ENCODE results near the gene SEZ6.

DNA sequence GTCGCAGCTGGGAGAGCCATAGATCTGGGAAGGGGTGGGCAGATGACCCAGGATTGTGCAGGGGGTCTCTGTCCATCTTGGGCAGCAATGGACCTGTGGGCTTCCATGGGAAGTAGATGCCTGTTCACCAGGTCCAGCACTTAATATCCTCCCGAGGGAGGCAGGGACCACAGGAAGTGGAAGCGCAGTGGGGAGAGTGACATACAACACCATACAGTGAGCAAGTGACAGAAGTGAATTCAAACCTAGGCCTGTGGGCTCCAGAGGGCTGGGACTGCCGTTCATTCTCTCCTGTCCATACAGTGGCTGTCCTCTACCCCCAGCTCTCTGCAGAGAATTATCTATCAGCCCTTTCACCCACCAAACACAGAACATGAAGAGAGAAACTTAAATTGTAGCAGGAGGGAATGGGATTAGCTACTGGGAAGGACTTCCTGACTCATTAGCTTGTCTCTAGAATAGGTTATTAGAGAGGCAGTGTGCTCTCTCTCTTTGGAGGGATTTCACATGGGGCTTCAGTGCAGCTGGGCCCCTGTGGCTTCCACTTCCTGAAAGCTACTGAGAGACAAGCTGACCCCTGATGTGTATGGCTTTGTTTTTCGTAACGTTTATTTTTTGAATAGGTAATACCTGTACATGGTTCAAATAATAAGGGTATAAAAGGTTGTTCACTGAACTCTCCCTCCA, 13.1 kb upstream of the SEZ6 start:
- no peak for TF ChIP-seq GATA2 (IDR thresholded peaks at IDR 0.05; ENCODE audit: low read depth, low read length)
- no peak for TF ChIP-seq GATA3 (IDR thresholded peaks at IDR 0.05; ENCODE audit: low read depth, low read length)

Measured in SH-SY5Y (cell line).